8988T (cell line): ENCODE data around the gene KCNQ5.
"Not testable (repeated sequence)": the region's sequence is repeated elsewhere in the genome, so short reads cannot be mapped to it uniquely, and the experiment has no call there.

Experiments used
- DNase-seq: peaks from one replicate; pipeline ENCODE4 v3.0.0; 2011

Gene KCNQ5

GRCh38 chr6:72966628-72967280, 344.9 kb downstream of the KCNQ5 start:
- no peak for DNase-seq

- DNase-seq = no peak
These were observed 345.5 kb downstream of the KCNQ5 start for GRCh38 chr6:72967329-72967728.

DNA sequence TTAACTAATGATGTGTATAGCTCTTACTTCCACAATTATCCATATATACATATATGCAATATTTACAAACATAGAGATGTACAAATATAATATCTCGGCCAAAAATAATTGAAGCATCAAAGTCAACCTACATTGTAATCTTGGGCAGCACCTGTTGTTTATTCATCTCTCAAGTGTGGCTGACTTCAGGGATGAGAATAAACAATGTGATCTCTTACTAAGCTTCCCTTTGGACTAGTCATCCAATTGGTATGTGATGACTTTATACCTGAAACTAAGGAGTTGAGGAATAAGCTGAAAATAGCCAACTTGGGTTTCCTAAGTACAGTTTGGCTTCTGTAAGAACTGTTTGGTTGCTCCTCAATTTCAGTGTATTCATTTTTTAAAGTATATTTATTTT, 346.8 kb downstream of the KCNQ5 start:
- peak; percentile 17 for DNase-seq

- DNase-seq = no peak
These were observed 347.8 kb downstream of the KCNQ5 start for GRCh38 chr6:72969666-72970065.

DNA sequence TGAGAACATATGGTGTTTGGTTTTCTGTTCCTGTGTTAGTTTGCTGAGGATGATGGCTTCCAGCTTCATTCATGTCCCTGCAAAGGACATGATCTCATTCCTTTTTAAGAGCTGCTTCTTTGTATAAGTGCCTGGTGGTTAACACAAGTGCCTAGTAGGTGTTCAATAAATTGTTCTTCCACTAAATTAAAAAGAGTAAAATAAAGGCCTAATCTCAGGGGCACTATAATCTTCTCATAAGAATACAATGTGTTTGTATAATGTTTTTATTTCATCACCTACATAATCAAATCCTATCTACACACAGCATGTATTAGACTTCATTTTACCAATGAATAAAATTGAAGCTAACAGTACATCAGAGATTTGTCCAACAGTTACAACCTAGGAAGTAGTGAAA, 350.7 kb downstream of the KCNQ5 start:
- DNase-seq = no peak

GRCh38 chr6:72974276-72974675, 352.4 kb downstream of the KCNQ5 start:
- DNase-seq = no peak

- DNase-seq = no peak
These were observed 353.5 kb downstream of the KCNQ5 start for GRCh38 chr6:72975352-72975752.

- no peak for DNase-seq
These were observed 354.6 kb downstream of the KCNQ5 start for GRCh38 chr6:72976484-72976883.

GRCh38 chr6:72977114-72977513, 355.2 kb downstream of the KCNQ5 start:
- DNase-seq = no peak

DNA sequence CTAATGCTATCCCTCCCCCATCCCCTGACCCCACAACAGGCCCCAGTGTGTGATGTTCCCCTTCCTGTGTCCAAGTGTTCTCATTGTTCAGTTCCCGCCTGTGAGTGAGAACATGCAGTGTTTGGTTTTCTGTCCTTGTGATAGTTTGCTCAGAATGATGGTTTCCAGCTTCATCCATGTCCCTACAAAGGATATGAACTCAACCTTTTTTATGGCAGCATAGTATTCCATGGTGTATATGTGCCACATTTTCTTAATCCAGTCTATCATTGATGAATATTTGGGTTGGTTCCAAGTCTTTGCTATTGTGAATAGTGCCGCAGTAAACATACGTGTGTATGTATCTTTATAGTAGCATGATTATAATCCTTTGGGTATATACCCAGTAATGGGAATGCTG, 356.9 kb downstream of the KCNQ5 start:
- DNase-seq = not testable (repeated sequence)

GRCh38 chr6:72984189-72984831, 362.4 kb downstream of the KCNQ5 start:
- not testable (repeated sequence) for DNase-seq

DNA sequence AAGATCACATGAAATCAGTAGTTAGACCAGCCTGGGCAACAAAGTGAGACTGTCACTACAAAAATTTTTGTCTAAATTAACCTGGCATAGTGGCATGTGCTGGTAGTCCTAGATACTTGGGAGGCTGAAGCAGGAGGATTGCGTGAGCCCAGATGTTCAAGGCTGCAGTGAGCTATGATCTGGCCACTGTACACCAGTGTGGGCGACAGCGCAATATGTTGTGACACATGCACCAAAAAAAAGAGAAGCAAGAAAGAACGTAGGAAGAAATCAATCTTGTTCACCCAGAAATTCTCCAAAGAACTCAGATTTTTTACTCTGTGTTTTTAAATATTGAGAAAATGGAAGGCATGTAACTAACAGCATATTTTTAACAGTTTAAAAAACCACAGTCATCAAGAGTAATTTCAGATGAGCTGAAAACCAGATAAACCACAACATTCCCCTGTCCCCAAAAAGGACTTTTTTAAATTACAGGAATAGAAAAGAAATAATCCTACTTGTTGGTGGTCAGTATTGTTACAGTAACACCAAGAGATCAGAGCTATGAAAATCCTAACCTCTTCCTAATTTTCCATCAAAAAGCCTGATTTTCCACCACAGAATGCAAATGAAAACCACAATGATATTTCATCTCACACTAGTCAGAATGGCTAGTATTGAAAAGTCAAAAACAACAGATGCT, 363.3 kb downstream of the KCNQ5 start:
- no peak for DNase-seq

DNA sequence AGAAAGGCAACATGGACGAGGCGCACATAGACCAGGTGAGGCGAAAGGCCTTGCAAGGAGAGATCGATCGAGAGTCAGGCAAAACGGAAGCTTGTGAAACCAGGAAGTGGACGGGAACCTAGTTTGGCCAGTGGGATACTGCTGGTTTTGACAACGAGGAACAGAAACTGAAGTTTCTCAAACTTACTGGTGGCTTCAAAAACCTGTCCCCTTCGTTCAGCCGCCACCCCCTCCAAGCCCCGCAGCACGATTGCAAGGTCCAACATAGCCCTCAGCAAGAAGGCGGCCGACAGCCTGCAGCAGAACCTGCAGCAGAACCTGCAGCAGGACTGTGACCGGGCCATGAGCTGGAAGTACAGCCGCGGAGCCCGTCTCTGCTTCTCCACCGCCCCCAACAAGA, 365.4 kb downstream of the KCNQ5 start:
- DNase-seq = no peak

DNA sequence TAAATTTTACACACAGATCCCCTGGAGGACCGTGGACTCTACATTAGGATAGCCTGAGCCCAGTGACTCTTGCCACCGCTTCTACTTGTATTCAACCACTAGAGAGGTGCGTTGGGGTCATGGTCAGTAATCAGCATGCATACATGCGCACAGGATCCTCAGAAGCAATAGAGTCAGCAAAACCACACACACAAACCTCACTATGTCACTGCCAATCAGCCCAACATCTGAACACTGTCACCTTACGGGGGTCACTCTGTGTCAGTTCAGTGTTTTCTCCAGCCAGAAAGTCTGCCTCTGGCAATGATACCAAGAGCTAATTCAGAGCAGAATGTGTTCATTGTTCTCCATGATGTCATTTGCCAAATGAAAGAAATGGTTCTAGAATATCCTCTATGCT, 378.1 kb downstream of the KCNQ5 start:
- no peak for DNase-seq

DNA sequence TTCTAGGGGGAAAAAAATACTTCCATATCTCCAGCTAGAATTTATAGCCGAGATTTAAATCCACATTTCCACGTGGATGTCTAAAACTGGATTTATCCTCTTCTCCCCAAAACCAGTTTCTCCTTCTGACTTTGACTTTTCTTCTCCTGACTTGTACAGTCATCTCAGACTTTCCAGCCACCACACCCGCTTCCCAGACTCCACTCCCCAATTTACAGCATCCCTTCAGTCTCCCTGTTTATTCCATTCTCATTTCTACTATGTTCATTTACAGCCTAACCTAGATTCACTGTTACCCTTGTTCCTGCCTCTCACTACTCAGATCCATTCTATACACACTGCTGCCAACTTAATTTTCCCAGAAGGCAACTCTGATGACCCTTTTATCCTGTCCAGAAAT, 378.6 kb downstream of the KCNQ5 start:
- DNase-seq = no peak

GRCh38 chr6:73002588-73002987, 380.7 kb downstream of the KCNQ5 start:
- DNase-seq = no peak

GRCh38 chr6:73003302-73003701, 381.4 kb downstream of the KCNQ5 start:
- DNase-seq = no peak

DNA sequence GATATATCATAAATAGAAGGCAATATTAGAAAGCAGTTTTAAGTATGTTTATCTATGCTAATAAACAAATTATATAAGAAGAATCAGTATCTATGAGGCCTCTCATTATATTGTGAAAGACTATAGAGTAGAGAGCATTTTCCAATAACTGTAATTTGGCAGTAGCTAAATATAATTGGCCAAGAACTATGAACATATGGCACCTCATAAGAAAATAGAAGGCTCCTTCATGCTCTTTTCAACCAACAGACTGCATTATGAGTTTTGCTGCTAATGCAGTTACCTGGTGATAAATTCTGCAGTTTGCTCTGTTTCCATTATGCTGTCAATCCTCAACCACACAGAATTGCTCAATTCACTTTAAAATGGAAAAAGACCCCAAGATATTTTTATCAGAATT, 382.4 kb downstream of the KCNQ5 start:
- no peak for DNase-seq

GRCh38 chr6:73004861-73005260, 383.0 kb downstream of the KCNQ5 start:
- no peak for DNase-seq

DNA sequence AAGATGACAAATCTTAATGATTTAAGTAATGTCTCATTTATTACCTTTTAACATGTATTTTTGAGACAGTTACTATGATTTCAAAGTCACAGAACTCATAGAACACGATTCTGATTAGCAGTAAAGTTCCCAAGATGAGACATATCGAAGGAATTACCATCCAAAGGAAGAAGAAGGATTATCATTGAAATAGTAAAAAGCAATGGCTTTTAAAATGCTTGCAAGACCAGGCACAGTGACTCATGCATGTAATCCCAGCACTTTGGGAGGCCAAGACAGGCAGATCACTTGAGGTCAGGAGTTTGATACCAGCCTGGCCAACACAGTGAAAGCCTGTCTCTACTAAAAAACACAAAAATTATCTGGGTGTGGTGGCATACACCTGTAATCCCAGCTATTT, 384.3 kb downstream of the KCNQ5 start:
- DNase-seq = no peak

- DNase-seq = no peak
These were observed 390.1 kb downstream of the KCNQ5 start for GRCh38 chr6:73011945-73012344.

DNA sequence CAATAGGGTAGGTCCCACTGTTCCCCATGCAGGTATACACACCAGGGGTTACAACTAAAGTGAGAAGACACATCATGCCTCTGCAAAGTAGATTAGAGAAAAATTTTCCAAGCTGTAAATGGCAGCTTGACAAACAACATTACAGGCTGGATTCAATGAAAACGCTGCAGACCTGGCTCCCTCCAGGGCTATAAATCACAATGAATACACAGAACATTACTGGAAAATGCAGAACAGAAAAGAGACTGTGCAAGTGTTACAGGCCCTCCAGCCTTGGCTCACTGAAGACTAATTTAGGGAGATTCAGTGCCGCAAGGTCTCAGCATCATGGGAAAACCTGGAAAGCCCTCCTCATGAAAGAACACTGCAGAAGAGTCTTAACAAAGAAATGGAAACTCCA, 395.6 kb downstream of the KCNQ5 start:
- DNase-seq = no peak

GRCh38 chr6:73024598-73024997, 402.7 kb downstream of the KCNQ5 start:
- no peak for DNase-seq

DNA sequence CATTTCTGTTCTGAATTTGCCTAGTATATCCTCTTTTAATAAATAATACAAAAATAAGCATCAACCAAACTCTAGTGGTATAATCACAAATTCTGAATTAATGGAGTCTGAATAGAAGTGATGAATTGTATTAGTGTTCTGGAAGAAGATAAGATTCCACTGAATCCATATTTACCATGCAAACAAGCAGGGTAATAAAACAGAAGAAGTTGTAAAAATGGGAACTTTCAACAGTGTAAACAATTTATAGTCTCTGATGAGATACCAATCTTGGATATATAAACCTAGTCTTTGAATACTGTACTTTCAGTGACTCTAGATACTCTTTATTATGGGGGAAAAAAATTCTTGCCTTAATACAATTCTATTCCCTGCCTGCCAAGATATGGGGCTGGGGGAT, 405.8 kb downstream of the KCNQ5 start:
- DNase-seq = no peak
